HepG2 (cell line): ENCODE measurements around the gene KAT7.

Source experiments
- CEBPZ ChIP-seq: IDR thresholded peaks from 2 replicates; pipeline ENCODE4 v1.6.1; 2012; ENCODE audit warnings: low read length, improper control_type of control experiment
- CTCF ChIP-seq: sonication (generic); formaldehyde crosslinking; IDR thresholded peaks from 2 replicates; pipeline ENCODE4 v1.5.0; 2020; ENCODE audit warnings: mild to moderate bottlenecking, missing genetic modification reagents, moderate library complexity
- GTF2F1 ChIP-seq: fragments of 150-350 bp; IDR thresholded peaks from 2 replicates; pipeline ENCODE4 v1.6.1; 2014; ENCODE audit warnings: low read length
- PHF8 ChIP-seq: sonication (generic); formaldehyde crosslinking; IDR thresholded peaks from 2 replicates; pipeline ENCODE4 v1.5.0; 2020; ENCODE audit warnings: missing genetic modification reagents
- RARG ChIP-seq: sonication (generic); formaldehyde crosslinking; IDR thresholded peaks from 2 replicates; pipeline ENCODE4 v1.4.0; 2020; ENCODE audit warnings: low read depth, mild to moderate bottlenecking, missing genetic modification reagents
- ZBTB40 ChIP-seq, 2 experiments: fragments of 450-650 bp in 1 of 2; sonication (generic) in 1 of 2; formaldehyde crosslinking in 1 of 2; IDR thresholded peaks; 2 replicates each; pipeline versions ENCODE4 v1.6.1 to v1.8.0; 2016 to 2022; ENCODE audit warnings: antibody characterized with exemption in 1 of 2, mild to moderate bottlenecking in 1 of 2, missing genetic modification reagents in 1 of 2
- ZFP62 ChIP-seq: sonication (generic); formaldehyde crosslinking; IDR thresholded peaks from 2 replicates; pipeline ENCODE4 v1.4.0; 2020; ENCODE audit warnings: missing genetic modification reagents
- ZIK1 ChIP-seq: sonication (generic); formaldehyde crosslinking; IDR thresholded peaks from 2 replicates; pipeline ENCODE4 v1.5.0; 2020; ENCODE audit warnings: mild to moderate bottlenecking, low read depth, missing genetic modification reagents, borderline replicate concordance
- ZNF580 ChIP-seq: IDR thresholded peaks from 2 replicates; pipeline ENCODE4 v1.6.1; 2016; ENCODE audit warnings: low read depth, borderline replicate concordance
- ZNF639 ChIP-seq: conservative IDR thresholded peaks from 2 replicates; pipeline ENCODE4 v1.6.1; 2018; ENCODE audit warnings: missing genetic modification reagents

- TF ChIP-seq ZFP62 (CRISPR knock-in tag) (no peak), ZBTB40 (IDR thresholded peaks at IDR 0.05) (no peak), ZBTB40 (CRISPR knock-in tag; IDR thresholded peaks at IDR 0.05) (no peak), ZIK1 (CRISPR knock-in tag) (no peak), CEBPZ (no peak), CTCF (CRISPR knock-in tag) (no peak), GTF2F1 (no peak), ZNF580 (no peak), RARG (CRISPR knock-in tag) (no peak), ZNF639 (CRISPR knock-in tag) (no peak), PHF8 (CRISPR knock-in tag) (no peak)
These were observed 12.8 kb upstream of the KAT7 start for GRCh38 chr17:49775546-49776260.
